Activated T-cell treated with anti-CD3 and anti-CD28 coated beads, Interleukin-2, amount 50 U/mL, for 48 hours (primary cell): ENCODE measurements around the gene EXOSC5.

ENCODE experiments used
- DNase-seq, 2 experiments: peaks; one replicate each; pipeline ENCODE4 v3.0.0-alpha.2; 2020

Gene EXOSC5

GRCh38 chr19:41341669-41342490, 55.3 kb downstream of the EXOSC5 start:
- no peak for DNase-seq

- no peak for DNase-seq
These were observed 57.2 kb downstream of the EXOSC5 start for GRCh38 chr19:41339936-41340335.
